Fibroblast of the aortic adventitia (primary cell): ENCODE data around the gene DAB2IP. TPM values are rescaled to one million over a fixed set of nuclear protein-coding genes. Genes with fewer than 3 reads are reported as not detected.
A peak's percentile ranks its signal among the peaks of the same experiment; 100 is the strongest.

Experiments
- DNase-seq: peaks from one replicate; pipeline ENCODE4 v3.0.0-alpha.2; 2010; ENCODE audit warnings: low read depth
- H3K4me3 ChIP-seq: 2 replicates; pipeline ENCODE4 v1.5.1; 2011; ENCODE audit warnings: low read depth, mild to moderate bottlenecking, control low read depth, low read length, moderate library complexity
- total RNA-seq: library from RNA; depleted of rRNA; stranded (reverse); fragments of >200 nt; gene quantifications from 2 replicates; pipeline ENCODE4 v1.2.3, GENCODE V29; 2012; ENCODE audit warnings: low replicate concordance
- TF ChIP-seq, protein P1 (sequence below): IDR thresholded peaks from 2 replicates; pipeline ENCODE4 v1.5.1; 2011; ENCODE audit warnings: mild to moderate bottlenecking, low read length, control low read depth, inconsistent platforms; ENCODE audit not compliant: insufficient read depth

Gene DAB2IP
- total RNA-seq, 1 donor: 17.4 TPM

DNA sequence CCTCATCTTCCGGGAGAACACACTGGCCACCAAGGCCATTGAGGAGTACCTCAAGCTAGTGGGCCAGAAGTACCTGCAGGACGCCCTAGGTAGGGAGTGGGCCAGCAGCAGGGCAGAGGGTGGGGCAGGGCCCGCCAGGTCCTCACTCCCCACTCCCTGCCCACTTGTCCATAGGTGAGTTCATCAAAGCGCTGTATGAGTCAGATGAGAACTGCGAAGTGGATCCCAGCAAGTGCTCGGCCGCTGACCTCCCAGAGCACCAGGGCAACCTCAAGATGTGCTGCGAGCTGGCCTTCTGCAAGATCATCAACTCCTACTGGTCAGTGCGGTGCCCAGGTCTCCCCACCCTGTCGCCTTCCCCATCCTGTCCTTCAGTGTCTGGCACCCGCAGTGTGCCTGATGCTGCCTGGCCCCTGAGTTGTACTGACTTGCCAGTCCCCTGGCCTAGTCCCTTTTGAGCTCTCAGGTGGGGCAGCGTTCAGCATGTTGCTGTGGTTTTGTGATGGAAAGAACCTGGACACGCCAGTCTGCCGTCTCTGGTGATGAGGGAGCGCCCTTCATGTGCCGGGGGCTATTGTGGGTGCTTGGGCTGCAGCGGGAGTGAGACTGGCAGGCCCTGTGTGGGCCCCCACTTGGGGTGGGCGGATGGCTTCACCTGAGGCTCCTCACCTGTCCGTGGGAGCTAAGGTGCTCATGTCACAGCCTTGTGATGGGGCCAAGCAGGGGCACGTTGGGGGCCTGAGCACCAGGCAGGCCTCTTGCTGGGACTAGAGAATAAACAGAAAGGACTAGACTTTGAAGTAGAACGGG lies 112.3 kb downstream of the DAB2IP start:
- H3K4me3 ChIP-seq: no peak overlapping the region
- DNase-seq: no peak
- TF ChIP-seq, protein P1, sequence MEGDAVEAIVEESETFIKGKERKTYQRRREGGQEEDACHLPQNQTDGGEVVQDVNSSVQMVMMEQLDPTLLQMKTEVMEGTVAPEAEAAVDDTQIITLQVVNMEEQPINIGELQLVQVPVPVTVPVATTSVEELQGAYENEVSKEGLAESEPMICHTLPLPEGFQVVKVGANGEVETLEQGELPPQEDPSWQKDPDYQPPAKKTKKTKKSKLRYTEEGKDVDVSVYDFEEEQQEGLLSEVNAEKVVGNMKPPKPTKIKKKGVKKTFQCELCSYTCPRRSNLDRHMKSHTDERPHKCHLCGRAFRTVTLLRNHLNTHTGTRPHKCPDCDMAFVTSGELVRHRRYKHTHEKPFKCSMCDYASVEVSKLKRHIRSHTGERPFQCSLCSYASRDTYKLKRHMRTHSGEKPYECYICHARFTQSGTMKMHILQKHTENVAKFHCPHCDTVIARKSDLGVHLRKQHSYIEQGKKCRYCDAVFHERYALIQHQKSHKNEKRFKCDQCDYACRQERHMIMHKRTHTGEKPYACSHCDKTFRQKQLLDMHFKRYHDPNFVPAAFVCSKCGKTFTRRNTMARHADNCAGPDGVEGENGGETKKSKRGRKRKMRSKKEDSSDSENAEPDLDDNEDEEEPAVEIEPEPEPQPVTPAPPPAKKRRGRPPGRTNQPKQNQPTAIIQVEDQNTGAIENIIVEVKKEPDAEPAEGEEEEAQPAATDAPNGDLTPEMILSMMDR: no peak

DNA sequence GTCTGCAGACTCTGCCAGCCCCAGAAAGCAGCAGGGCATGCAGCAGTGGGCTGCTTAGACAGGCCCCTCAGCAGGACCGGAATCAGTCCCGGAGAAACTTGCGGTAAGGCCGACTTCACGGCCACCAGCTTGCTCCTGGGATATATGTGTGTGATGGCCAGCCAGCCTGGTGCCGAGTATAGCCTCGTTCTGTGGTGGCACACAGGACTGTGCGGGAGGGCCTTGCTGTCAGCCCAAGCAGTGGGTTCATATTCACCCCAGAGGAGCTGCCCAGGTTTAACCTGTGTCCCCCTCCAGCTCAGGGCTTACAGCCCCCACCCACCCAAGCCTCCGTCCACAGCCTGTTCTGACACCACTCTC lies 112.9 kb downstream of the DAB2IP start:
- DNase-seq: no peak
- TF ChIP-seq, protein P1: no peak

DNA sequence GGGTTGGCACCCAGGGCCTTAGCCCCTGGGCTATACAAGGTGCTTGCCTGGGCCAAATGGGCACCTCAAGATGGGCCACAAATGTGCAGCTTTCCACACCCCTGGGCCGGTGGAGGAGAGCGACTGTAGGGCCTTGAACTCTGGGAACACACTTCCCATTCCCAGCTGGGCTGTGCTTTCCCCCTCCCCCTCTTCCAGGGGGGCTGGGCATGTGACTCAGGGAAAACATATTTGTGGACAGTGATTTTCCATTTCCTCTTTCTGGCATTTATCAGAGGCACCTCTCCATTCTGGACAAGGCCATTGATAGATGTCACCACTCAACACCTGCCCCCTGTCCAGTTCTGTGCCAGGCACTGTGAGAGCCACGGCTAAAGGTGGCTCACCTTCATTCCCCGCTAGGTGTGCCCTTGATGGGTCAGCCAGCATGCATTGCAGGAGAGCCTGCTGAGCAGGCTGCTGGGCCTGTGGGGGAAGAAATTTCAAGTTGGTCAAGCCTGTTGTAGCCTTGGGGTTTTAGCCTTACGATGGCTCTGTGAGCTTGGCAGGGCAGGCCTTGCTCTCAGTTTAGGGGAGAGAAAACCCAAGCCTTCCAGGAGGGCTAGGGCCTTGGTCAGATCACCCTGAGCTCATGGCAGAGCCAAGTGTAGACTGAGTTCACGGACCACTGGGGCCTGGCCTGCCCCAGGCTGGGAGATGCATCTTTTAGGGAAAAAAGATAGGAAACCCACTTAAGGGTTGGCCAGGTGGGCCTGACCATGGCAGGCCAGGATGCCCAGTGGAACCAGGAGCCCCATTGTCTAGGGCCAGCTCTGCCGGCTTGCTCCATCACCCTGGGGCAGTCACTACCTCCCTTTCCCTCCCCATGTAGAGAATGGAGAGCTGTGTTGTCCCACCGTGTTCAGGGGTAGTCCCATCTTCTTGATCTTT lies 113.9 kb downstream of the DAB2IP start:
- peak; percentile 36 for DNase-seq
- H3K4me3 ChIP-seq: no peak overlapping the region
- TF ChIP-seq, protein P1: no peak

More for the DNA sequence above, 112.9 kb downstream of the DAB2IP start:
- H3K4me3 ChIP-seq: no peak overlapping the region

DNA sequence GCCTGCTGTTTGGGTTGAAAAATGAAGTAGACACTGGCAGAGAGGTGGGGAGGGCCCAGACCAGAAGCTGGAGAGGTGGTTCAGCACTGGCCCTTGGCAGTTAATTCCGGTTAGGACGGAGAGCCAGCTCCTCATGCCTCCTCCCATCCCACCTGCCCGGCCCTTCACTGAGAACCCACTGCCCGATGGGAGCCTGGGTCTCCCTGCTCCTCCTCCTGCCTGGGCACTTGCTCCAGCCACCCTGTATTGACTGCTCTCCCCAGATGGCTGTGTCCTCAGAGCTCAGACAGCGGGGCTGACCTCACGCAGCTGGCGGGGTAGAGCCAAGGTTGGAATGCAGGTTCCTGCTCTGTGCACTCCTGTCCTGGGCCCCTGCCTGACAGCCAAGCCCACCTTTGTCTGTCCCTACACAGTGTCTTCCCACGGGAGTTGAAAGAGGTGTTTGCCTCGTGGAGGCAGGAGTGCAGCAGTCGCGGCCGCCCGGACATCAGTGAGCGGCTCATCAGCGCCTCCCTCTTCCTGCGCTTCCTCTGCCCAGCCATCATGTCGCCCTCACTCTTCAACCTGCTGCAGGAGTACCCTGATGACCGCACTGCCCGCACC lies 114.7 kb downstream of the DAB2IP start:
- no peak overlapping the region for H3K4me3 ChIP-seq
- TF ChIP-seq, protein P1: no peak
- no peak for DNase-seq

DNA sequence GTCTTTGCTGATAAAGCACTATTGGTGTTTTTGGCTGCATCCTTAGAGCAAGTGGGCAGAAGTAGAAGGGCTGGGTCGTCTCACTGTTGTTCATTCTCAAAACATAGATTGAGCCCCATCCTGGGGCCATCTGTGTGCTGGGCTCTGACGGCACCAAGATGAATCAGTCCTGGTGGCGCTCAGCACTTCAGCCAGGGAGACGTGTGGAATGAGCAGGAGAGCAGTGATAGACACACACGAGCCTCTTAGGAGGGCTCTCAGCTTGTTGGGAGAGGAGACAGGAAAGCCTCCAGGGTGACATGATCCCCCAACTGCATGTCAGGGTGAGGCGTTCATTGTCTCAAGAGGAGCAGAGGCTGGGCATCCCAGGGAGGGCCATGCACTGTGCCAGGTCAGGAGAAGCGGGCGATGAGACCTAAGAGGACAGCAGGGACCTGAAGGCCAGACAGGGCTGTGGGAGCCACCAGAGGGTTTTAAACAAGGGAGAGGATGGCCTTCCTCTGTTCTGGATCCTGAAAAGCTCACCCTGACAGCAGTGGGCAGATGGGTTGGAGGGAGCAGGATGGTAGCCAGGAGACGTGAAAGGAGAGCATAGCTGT lies 115.8 kb downstream of the DAB2IP start:
- no peak overlapping the region for H3K4me3 ChIP-seq
- TF ChIP-seq, protein P1: no peak
- DNase-seq: no peak

DNA sequence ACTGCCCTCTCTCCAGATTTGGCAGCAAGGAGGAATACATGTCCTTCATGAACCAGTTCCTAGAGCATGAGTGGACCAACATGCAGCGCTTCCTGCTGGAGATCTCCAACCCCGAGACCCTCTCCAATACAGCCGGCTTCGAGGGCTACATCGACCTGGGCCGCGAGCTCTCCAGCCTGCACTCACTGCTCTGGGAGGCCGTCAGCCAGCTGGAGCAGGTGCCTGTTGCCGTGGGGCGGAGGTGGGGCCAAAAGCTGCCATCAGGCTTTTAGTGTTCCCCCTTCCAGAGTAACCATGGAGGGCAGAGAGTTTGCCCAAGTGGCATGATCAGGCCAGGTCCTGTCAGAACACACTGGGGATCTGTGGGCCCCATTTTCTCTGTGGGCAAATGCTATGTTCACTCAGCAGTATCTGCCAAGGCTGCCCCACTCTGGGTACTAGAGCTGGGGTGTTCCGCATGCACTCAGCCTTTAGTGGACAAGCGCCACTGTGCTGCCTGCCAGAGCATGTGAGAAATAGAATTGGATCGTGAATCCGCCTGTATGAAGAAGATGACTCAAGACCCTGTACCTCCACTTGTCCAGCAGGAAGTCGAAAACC lies 117.1 kb downstream of the DAB2IP start:
- H3K4me3 ChIP-seq: no peak overlapping the region
- TF ChIP-seq, protein P1: no peak
- no peak for DNase-seq
